Stimulated activated CD8-positive, alpha-beta memory T cell treated with anti-CD3 and anti-CD28 coated beads, Interleukin-7, amount 100 ng/mL, for 4 hours (primary cell): ENCODE results near the gene DIO3.
"Not testable (repeated sequence)": the region's sequence is repeated elsewhere in the genome, so short reads cannot be mapped to it uniquely, and the experiment has no call there.

Source experiments
- DNase-seq, 2 donors: peaks; one replicate each; pipeline ENCODE4 v3.0.0-alpha.2; 2020; ENCODE audit warnings: low read depth in 2 of 2

Gene DIO3

DNA sequence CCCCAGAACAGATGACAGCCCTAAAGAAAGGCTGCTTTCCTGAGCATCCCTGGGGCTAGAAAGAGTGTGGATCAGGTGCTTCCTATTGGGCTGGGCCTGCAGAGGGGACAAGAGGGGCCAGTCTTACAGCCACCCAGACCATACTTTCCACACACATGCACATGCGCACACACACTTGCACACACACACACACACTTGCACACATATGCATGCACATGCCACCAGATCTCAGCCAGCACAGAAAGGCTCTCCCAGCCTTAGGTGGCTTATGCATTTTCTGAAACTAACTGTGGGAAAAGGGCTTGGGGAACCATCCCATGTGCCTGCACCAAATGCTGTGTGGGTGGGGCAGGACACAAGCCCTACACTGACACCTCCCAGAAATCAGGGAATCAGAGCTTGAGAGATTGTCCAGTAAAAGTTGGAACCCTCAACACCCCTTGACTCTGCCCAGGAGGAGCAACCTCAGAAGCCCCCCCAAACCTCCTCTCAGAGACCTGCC is 2.5 kb upstream of the DIO3 start:
- DNase-seq = no peak

DNA sequence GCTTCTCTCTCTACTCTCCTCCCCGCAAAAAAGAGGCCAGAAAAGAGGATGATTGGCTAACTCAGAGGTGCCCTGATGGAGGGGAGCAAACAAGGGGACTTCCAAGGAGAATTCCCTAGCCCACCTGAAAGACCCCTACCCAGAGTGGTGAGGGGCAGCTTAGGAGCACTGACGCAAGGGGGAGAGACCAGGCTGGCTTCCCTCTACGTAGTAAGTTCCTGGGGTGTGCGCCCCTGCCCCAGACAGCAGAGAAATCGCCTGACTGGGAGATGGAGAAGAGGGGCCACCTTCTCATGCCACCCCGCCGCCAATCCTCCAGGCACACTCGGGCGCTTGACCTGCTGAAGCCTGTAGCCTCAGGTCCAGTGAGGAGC is 2.1 kb upstream of the DIO3 start:
- DNase-seq = no peak

DNA sequence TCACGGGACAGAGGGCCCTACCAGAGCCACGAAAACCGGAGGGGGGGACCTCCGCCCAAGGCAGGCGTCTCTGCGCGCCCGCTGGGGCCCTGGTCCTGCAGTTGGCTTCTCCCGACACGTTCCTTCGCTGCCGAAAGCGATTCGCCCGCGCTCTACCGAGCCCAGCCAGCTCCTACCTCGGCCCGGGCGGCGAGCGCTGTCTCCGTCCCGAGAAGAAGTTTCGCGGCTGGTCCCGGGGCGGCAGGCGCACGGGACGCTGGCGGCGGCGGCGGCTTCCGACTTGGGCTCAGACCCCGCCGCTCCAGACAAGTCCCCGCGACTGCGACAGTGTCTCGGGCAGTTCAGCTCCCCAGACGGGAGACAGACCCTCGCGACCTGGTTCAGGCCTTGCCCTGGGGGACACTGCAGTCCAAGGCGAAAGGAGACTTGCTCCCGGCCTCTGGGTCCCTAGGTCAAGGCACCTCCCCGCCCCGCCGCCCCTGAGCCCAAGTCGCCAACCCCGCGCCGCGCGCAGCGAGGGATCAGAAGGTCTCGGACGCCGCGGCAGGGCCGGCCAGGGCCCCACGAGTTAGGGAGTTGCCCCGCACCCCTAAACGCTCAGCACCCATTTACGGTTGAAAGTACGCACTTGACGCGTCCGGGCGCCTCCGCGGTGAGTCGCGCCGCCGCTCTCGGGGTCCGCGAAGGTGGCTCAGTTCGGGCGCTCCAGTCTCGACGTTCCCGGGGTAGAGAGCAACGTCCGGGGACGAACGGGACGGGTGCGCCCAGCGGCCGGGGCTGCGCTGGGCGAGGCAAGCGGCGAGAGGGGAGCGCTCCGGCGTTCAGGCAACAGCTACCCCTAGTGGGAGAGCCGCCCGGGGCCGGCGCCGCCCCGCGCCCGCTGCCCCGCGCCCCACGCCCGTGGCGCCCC is 1.4 kb upstream of the DIO3 start:
- no peak for DNase-seq

DNA sequence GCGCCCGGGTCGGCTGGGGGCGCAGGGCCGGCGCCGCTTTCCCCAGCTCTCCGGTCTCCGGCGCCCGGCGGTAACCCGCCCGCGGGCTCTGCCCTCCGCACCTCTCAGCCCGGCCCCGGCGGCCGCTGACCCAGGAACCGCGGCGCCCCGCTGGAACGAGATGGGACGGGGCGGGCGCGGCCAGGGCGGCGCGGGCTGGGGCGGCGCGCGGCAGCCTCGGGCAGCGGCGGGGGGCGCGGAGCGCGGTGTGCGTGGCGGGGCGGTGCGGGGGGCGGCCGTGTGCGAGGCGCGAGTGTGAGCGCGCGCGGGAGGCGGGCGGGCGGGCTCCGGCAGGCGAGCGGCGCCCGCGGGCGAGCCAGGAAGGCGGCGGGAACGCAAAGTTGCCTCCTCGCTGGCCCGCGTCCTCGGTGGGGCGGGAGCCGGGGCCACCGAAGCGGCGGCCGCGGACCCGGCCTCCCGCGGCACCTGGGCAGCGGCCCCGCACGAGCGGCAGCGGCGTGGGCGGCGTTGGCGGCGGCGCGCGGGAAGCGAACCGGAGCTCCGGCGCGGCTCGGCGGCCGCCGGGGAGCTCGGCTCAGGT is 671 bp upstream of the DIO3 start:
- no peak for DNase-seq

DNA sequence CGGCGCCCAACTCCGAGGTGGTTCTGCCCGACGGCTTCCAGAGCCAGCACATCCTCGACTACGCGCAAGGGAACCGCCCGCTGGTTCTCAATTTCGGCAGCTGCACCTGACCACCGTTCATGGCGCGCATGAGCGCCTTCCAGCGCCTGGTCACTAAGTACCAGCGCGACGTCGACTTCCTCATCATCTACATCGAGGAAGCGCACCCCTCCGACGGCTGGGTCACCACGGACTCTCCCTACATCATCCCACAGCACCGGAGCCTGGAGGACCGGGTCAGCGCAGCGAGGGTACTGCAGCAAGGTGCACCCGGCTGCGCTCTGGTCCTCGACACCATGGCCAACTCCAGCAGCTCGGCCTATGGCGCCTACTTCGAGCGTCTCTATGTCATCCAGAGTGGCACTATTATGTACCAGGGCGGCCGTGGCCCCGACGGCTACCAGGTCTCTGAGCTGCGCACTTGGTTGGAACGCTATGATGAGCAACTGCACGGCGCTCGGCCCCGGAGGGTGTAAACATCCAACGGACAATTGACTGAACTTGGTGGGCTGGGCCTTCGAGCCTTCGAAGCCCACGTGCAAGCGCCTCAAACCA is 699 bp downstream of the DIO3 start:
- no peak for DNase-seq

DNA sequence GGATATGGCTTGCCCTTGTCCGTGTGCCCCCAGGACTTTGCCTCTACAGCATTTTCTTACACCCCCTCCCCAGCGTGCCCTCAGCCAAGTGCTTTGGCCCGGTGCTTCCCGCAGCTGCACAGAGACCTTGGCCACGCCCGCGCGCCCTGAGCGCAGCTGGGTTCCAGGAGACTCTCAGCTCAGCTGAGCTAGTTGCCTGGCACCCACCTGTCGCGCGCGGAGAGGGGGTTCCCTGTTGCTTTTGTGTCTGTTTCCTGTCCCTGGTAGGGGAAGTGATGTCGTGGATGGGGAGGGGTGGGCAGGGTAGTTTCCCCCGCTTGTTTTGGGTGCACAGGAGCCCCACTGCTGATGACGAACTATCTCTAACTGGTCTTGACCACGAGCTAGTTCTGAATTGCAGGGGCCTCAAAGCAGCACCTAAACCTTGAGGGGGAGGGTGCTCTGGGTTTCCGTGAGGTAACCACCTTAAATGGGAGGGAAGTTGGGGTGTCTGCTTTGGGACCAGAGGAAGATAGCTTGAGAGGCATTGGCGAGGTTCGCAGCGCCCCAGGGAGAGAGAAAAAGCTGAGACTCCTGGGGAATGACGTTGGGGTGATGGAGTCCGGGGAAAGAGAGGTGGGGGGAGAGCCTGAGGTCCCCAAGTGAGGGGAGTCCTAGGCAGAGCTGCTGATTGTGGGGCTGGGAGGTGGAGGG is 1.5 kb downstream of the DIO3 start:
- DNase-seq = no peak

DNA sequence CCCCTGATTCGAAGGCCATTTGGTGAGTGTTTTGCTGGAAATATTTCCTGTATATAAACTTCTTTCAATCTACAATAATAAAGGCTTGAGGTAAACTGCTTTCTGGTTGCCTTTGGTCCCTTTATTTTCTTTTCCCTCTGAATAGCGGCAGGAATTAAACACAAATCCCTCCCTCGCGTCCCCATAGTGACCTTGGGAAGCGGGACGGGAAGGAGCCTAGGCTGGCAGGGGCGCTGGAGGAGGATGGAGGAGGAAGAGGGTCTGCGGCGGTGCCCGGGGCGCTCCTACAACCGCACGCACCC is 2.0 kb downstream of the DIO3 start:
- no peak for DNase-seq

DNA sequence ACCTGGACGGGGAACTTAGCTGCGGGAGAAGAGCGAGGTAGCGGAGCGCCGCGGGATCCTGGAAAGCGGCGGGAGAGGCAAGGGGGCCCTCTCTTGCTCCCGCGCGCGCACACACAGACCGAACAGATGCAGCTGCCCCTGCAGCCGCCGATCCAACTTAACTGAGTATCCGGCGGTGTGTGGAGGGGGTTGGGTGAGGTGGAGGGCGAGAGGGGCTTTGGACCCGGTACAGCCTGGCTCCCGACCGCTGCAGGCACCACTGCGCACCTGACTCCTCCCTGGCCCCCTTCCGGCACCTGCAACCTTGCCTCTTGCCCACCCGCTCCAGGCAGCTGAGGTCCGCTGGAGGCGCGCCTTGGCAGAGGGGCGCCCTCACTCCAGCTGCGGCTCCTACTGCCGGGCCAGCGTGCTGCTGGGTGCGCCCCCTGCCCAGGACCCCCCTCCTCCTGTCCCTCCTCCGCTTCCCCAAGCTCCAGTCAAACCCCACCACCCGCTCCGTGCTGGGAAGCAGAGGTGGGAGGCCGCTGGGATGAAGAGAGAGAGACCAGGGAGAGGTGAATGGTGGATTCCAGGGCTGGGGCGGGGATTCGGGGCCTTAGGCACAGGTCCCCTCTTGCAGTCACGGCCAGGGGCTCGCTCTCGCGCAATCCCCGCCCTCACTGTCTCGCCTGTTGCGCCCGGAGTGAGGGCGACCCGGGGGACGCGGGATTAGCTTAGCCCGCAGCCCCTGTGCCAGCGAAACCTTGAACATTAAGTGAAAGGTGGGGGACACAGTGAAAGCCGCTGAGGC is 2.6 kb downstream of the DIO3 start:
- DNase-seq = no peak

DNA sequence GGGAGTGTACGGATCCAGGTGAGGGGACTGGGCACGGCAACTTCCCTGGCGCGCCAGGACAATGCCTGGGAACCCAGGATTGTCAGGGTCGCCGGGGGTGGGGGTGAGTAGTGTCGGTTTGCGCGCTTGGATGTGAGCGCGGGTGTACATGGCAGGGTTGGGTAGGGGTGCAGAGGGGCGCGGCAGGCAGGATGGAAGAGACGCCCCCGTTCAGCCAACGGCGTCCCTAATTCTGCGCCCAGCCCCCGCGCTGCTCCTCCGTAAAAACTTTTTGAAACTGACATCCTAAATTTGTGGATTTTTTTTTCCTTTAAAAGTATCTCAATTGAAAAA is 3.1 kb downstream of the DIO3 start:
- DNase-seq = no peak

DNA sequence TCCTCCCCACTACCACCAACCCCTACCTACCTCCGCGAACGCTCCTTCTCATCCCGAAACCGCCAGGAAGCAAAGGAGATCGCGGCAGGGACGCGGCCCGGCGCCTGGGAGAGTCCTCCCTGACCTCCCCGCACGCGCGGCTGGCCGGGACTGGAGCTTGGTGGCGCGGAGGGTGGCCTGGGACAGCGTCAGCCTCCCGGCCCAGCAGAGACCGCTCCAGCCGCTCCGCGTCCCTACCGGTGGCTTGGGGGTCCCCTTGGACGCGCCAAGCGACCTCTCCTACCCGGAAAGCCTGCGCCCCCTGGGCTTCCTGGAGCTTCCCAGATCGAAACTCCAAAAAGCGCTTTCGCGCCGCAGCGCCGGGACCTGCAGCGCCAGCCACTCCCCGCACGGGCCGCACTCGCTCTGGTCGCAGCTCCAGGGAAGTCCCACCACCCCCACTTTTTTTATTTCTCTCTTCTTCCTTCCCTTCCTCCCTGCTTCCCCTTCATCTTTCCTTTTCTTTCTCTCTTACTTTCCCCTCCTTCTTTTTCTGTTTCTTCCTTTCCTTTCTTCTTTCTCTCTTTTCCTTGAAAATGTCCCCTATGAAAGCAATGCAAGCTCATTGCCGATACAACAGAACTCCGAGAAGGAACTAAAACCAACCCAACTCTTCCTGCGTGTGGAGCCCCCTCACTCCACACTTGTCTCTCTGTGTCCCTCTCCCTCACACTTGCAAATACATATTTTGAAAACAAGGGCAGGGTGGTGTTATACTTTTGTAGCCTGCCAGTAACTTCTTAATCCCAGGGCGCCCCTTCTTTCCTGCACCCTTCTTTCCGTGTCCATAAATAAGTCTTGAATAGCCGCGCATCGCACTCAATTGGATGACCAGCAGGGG is 3.8 kb downstream of the DIO3 start:
- DNase-seq = no peak

DNA sequence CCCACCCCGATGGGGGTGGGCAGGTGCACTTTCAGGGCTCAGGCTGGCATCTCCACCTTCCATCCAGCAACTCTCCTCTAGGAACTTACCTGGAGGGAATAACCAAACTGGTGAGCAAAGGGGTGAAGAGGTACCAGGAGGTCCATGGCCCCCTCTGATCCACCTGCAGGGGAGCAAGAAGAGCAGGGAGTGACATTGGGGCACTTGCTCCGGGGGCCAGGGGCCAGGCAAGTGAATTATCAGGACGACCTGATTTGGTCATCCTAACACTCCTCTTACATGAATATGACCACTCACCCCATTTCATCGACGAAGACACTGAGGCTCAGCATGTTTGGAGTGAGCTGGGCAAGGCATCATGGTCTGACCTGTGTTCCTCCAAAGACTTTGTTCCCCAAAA is 6.0 kb downstream of the DIO3 start:
- DNase-seq = no peak

DNA sequence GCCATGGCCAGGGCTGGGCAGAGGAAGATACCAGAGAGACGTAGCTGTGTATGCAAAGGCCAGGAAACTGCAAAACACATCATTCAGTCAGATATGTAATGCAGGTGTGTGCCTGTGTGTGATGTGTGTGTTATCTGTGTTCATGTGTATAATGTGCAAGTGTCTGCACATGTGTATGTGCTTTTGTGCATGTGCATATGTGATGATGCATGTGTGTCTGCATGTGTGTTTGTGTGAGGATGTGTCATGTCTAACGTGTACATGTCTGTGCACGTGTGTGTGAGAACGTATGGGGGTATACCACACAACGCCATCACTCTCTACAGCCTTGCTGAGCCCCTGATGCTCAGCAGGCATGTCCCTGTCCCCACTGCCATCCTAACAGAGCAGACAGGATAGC is 9.7 kb downstream of the DIO3 start:
- DNase-seq = no peak

DNA sequence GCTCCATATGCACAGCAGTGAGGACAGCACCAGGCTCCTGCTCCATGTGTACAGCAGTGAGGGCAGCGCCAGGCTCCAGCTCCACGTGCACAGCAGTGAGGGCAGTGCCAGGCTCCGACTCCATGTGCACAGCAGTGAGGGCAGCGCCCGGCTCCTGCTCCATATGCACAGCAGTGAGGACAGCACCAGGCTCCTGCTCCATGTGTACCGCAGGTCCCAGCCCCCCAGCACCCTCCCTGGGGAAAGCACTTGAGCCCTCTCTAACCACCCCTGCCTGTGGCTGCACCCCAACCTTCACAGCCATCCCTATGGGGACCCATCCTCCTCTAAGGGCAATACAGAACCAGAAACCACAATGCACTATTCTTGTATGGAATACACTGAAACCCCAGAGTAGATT is 11.2 kb downstream of the DIO3 start:
- DNase-seq = not testable (repeated sequence)

DNA sequence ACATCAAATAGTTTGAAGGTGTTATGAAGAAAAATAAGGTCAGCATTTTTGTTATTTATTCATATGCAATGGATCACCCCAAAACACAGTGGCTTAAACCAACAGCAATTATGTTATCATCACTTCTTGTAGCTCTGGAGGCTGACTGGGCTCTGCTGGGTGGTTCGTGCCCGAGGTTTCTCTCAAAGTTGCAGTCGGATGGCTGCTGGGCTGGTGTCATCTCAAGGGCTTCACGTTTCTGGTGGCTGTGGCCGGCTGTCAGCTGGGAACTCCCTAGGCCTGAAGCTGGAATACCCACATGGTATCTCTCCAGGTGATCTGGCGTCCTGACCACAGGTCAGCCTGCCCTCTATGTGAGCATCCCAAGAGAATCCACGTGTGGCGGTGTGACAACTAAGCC is 12.0 kb downstream of the DIO3 start:
- DNase-seq = no peak

DNA sequence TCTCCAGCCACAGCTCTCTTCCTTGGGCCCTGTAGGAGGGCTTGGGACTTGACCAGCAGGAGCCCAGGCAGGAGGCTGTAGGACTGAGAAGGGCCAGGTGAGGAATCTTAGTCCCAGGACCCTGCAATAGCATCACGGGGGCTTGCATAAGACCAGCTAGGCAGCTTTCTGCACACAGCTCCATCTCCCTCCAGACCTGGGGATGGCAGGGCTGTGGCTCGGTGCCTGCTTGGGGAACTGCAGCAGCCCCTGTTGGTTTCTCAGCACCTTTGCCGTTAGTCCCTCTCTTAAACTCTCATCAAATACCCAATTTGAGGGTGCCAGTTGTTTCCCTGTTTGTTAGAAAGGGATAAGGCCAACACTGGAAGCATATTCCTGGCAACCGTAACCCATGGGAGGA is 14.3 kb downstream of the DIO3 start:
- no peak for DNase-seq

DNA sequence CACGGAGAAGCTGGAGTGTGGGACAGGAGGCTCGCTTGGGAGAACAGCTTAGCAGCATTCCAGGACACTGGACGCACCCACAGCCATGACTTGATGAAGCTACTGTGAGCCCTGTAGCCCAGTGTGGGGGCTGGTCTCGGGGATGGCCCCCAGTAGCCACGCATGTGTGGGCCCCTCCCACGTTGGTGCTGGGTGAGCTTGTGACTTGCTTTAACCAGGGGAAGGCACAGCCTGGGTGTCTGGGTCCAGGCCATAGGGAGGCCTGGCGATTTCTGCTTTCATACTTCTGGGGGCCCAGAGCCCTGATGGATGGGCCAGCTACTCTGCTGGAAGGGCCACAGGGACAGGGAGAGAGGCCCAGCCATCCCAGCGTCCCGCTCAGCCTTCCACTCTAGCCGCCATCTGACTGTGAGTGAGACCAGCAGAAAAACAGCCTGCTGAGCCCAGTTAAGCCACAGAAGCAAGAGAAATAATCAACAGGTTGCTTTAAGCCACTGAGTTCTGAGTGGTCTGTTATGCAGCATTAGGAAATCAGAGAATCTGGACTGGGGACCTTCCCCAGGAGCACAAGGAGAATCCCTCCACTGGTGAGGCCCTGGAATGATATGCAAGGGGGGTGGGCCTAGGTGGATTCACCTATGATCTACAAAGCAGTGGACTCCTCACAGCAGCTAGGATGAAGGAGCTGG is 16.1 kb downstream of the DIO3 start:
- no peak for DNase-seq

DNA sequence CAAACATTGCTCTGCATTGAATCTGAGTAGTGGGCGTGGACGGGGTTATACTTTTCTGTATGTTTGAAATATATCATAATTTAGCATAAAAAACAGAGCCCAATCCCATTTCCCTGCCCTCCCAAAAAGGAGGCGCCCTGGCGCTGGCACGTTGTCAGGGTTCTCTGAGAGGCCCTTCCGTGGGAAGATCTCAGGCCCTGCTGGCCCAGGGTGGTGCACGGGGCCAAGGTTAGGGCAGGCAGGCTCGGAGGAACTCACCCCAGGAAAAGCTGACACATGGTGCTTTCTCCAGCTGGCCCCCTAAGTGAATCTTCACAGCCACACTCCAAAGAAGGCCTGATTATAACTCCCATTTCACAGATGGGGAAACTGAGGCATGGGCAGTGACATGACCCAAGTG is 17.2 kb downstream of the DIO3 start:
- no peak for DNase-seq

DNA sequence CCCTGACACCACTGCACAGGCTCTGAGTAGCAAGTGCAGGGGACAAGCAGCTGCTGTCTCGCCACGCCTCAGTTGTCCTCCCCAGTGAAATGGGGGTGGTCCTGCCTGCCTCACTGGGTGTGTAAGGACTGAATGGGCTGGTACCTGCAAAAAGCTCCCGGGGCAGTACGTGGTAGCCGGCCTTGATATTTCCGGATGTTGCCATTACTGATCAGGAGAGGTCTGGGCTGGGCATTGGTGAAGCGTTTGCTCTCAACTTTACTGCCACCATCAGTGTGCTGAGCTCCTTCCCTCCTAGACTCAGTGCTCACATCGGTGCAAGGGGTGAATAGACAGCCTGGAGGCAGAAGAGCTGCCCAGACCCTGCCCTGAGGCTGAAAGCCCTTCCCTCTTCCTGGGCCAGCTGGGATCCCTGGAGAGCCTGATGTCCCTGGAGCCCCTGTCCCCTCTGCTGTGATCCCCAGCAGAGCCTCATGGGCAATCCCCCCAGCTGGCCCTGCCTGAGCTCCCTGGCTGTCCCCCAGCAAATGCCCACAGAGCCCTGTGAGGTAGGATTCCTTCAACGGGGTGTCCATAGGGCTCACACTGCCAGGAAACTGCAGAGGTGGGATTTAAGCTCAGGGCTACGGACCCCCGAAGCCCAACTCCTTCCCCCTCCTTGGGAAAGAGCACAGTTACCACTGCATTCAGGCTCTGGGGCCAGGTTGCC is 18.2 kb downstream of the DIO3 start:
- no peak for DNase-seq

DNA sequence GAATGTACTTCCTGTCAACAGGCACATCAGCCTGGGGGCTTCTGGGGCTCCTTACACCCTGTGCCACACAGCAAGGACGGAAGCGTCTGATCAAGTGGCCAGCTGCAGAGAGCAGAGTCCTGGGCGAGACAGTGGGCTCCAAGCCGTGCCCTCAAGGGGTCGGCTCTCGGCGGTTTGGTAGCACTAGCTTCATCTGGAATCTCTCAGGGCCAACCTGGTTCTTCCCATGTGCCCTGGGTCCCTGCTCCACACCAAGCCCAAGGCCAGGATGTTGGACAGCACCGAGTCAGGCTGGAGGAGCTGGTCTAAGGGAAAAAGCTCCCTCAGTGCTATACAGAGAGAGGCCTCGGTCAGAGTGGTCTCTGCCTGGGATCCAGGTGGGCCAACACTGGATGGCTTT is 20.5 kb downstream of the DIO3 start:
- no peak for DNase-seq

DNA sequence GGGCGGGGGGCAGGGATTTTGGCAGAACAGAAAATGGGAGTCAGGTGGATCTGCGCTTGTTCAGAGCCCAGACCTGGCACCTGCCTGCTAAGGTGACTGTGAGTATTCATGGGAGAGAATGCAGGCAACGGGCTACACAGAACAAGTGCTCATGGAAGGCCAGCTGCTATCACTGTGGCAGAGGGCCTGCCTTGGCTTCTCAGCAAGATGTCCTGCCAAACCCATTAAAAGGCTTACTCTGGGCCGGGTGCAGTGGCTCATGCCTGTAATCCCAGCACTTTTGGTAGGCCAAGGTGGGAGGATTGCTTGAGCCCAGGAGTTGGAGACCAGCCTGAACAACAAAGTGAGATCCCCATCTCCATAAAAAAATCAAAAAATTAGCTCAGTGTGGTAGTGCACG is 21.0 kb downstream of the DIO3 start:
- DNase-seq = no peak
